OCI-LY1 (cell line): ENCODE data around the gene LMBRD2.

Source experiments
- H2AFZ ChIP-seq: fragments of 200-600 bp; sonication (generic), shearing (Covaris generic); 2 replicates; pipeline ENCODE4 v1.6.0; 2014; ENCODE audit warnings: antibody characterized with exemption, mild to moderate bottlenecking, low read length
- H3F3A ChIP-seq: fragments of 200-600 bp; sonication (generic), shearing (Covaris generic); 2 replicates; pipeline ENCODE4 v1.6.0; 2014; ENCODE audit warnings: mild to moderate bottlenecking, antibody characterized with exemption, low read length, moderate library complexity; ENCODE audit not compliant: insufficient read depth
- H3K27ac ChIP-seq: fragments of 200-600 bp; sonication (generic); 2 replicates; pipeline ENCODE4 v1.5.1; 2014; ENCODE audit warnings: low read length, mixed run types, mild to moderate bottlenecking, low read depth; ENCODE audit not compliant: poor library complexity, severe bottlenecking
- H3K27me3 ChIP-seq: fragments of 200-600 bp; sonication (generic); 2 replicates; pipeline ENCODE4 v1.6.0; 2014; ENCODE audit warnings: antibody characterized with exemption, mild to moderate bottlenecking, low read length, moderate library complexity; ENCODE audit not compliant: insufficient read depth
- H3K36me3 ChIP-seq: fragments of 200-600 bp; sonication (generic); 2 replicates; pipeline ENCODE4 v1.6.1; 2014; ENCODE audit warnings: mild to moderate bottlenecking, antibody characterized with exemption, low read length, moderate library complexity, mixed read lengths; ENCODE audit not compliant: insufficient read depth
- H3K4me1 ChIP-seq: fragments of 200-600 bp; sonication (generic); 2 replicates; pipeline ENCODE4 v1.5.1; 2014; ENCODE audit warnings: mild to moderate bottlenecking, low read length, moderate library complexity; ENCODE audit not compliant: insufficient read depth, severe bottlenecking
- H3K4me2 ChIP-seq: fragments of 200-600 bp; sonication (generic), shearing (Covaris generic); 2 replicates; pipeline ENCODE4 v1.6.1; 2014; ENCODE audit warnings: low read length
- H3K4me3 ChIP-seq: fragments of 200-600 bp; sonication (generic); 2 replicates; pipeline ENCODE4 v1.5.1; 2014; ENCODE audit warnings: low read length, low read depth, mild to moderate bottlenecking, mixed read lengths; ENCODE audit not compliant: poor library complexity, severe bottlenecking
- H3K79me2 ChIP-seq: fragments of 200-600 bp; shearing (Covaris generic); 2 replicates; pipeline ENCODE4 v1.6.1; 2016; ENCODE audit warnings: mixed run types, low read length, mixed read lengths; ENCODE audit not compliant: insufficient read depth
- H3K9ac ChIP-seq: fragments of 200-600 bp; sonication (generic), shearing (Covaris generic); 2 replicates; pipeline ENCODE4 v1.6.1; 2014; ENCODE audit warnings: mild to moderate bottlenecking, low read length, mixed read lengths
- H3K9me2 ChIP-seq: fragments of 200-600 bp; sonication (generic), shearing (Covaris generic); 2 replicates; pipeline ENCODE4 v1.6.1; 2014; ENCODE audit warnings: low read depth, mild to moderate bottlenecking, low read length, mixed read lengths
- H3K9me3 ChIP-seq: fragments of 200-600 bp; shearing (Covaris generic); 2 replicates; pipeline ENCODE4 v1.6.1; 2014; ENCODE audit warnings: low read length, mixed read lengths
- H4K20me1 ChIP-seq: fragments of 200-600 bp; sonication (generic), shearing (Covaris generic); 2 replicates; pipeline ENCODE4 v1.6.0; 2016; ENCODE audit warnings: mild to moderate bottlenecking, low read length; ENCODE audit not compliant: insufficient read depth
- EZH2 ChIP-seq: fragments of 200-600 bp; sonication (generic), shearing (Covaris generic); IDR thresholded peaks from 2 replicates; pipeline ENCODE4 v1.8.0; 2017; ENCODE audit warnings: borderline replicate concordance, mixed run types, mild to moderate bottlenecking, antibody characterized with exemption, low read length, moderate library complexity, mixed read lengths
- TF ChIP-seq, protein P1 (sequence below): fragments of 200-600 bp; sonication (generic), shearing (Covaris generic); IDR thresholded peaks from 2 replicates; pipeline ENCODE4 v1.5.1; 2017; ENCODE audit warnings: mild to moderate bottlenecking, antibody characterized with exemption, low read length, moderate library complexity, mixed read lengths

Gene LMBRD2

DNA sequence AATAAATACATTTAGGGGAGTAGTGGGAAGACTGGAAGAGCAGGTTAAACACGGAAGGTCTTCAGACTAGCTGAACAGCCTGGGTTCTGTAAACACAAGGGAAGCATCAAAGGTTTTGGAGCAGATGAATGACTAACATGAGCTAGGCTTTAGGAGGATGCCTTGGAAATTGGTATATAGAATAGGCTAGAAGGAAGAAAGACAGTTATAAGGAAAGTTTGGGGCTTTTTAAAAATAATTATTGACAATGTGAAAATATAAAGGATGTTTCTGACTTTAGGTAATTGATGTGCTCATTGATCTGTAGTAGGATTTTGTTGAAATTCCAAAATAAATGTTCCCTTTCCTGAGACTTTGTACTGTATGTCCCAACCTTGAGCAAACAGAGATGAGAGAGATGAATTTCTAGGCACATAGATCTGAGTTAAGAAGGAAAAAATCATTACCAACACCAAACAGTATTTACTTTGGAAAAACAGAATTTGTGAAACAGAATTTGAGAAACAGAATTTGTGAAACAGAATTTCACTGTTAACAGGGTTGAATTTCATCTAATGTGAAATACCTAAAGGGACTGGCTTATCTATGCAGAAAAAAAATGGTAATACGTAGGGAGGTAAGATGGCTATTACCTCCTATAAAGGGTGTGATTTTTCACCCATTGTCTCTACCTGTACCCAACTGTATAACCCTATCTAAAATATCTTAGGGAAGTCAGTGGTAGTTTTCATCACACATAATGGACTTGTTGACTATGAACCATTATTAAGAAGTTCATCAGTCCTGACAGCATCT, 29.1 kb upstream of the LMBRD2 start:
- peaks cover 78% of the 10 kb centered on the region for H3K36me3 ChIP-seq
- no peaks in the 10 kb centered on the region for H3F3A ChIP-seq
- TF ChIP-seq EZH2: no peak
- TF ChIP-seq, protein P1, sequence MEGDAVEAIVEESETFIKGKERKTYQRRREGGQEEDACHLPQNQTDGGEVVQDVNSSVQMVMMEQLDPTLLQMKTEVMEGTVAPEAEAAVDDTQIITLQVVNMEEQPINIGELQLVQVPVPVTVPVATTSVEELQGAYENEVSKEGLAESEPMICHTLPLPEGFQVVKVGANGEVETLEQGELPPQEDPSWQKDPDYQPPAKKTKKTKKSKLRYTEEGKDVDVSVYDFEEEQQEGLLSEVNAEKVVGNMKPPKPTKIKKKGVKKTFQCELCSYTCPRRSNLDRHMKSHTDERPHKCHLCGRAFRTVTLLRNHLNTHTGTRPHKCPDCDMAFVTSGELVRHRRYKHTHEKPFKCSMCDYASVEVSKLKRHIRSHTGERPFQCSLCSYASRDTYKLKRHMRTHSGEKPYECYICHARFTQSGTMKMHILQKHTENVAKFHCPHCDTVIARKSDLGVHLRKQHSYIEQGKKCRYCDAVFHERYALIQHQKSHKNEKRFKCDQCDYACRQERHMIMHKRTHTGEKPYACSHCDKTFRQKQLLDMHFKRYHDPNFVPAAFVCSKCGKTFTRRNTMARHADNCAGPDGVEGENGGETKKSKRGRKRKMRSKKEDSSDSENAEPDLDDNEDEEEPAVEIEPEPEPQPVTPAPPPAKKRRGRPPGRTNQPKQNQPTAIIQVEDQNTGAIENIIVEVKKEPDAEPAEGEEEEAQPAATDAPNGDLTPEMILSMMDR: no peak
- no peaks in the 10 kb centered on the region for H3K9me2 ChIP-seq
- H3K9me3 ChIP-seq: no peaks in the 10 kb centered on the region
- no peak overlapping the region for H3K4me3 ChIP-seq
- H3K4me2 ChIP-seq: no peak overlapping the region
- H4K20me1 ChIP-seq: no peaks in the 10 kb centered on the region
- no peaks in the 10 kb centered on the region for H3K79me2 ChIP-seq
- H3K27ac ChIP-seq: no peak overlapping the region
- no peaks in the 10 kb centered on the region for H3K27me3 ChIP-seq
- H2AFZ ChIP-seq: no peak overlapping the region
- H3K4me1 ChIP-seq: no peaks in the 10 kb centered on the region
- no peak overlapping the region for H3K9ac ChIP-seq

DNA sequence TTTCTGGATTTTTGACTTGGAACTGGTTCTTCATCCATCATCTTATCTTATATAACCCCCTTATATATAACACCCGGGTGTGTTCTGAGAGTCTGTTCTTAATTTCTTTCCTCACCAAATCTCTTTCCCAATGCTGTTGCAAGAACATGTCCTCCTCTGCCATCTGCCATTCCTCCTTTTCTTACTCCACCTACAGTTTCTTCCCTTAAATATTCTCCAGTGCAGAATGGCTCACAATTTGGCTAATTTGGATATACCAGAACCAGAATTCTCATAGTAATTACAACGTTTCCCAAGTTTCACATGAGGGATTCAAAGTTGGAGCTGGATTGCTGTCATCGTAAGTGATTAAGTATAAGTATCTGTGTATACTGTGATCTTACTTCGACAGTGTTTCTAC, 28.3 kb upstream of the LMBRD2 start:
- H4K20me1 ChIP-seq: no peaks in the 10 kb centered on the region
- H3F3A ChIP-seq: no peaks in the 10 kb centered on the region
- H3K9me2 ChIP-seq: no peaks in the 10 kb centered on the region
- H3K4me1 ChIP-seq: no peaks in the 10 kb centered on the region
- H2AFZ ChIP-seq: no peak overlapping the region
- H3K27me3 ChIP-seq: no peaks in the 10 kb centered on the region
- H3K4me2 ChIP-seq: no peak overlapping the region
- no peaks in the 10 kb centered on the region for H3K79me2 ChIP-seq
- H3K9ac ChIP-seq: no peak overlapping the region
- TF ChIP-seq, protein P1: no peak
- TF ChIP-seq EZH2: no peak
- no peak overlapping the region for H3K27ac ChIP-seq
- H3K36me3 ChIP-seq: peaks cover 86% of the 10 kb centered on the region
- no peaks in the 10 kb centered on the region for H3K9me3 ChIP-seq
- H3K4me3 ChIP-seq: no peak overlapping the region

DNA sequence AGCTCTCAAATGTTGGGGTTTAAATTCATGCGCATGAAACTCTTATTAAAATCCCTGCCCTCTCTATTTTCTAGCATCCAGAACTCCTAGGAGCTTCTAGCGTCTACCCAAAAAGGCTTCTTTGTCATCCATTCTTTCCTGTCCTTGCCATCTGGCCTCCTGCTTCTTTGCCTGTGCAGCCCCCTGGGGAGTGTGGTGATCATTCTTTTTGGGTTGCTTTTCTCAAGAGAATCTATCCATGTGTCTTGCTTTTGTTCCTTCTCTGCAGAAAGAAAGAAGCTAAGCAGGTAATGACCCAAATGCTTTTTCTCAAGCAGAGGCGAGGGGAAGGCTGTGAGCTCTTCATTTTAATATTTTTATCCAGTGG, 26.8 kb upstream of the LMBRD2 start:
- H3K4me3 ChIP-seq: no peak overlapping the region
- no peak overlapping the region for H2AFZ ChIP-seq
- H3F3A ChIP-seq: no peaks in the 10 kb centered on the region
- H3K79me2 ChIP-seq: no peaks in the 10 kb centered on the region
- H3K27me3 ChIP-seq: no peaks in the 10 kb centered on the region
- H3K9me2 ChIP-seq: no peaks in the 10 kb centered on the region
- TF ChIP-seq, protein P1: no peak
- no peak for TF ChIP-seq EZH2
- no peak overlapping the region for H3K4me2 ChIP-seq
- H3K9ac ChIP-seq: no peak overlapping the region
- peaks cover 91% of the 10 kb centered on the region for H3K36me3 ChIP-seq
- H3K4me1 ChIP-seq: no peaks in the 10 kb centered on the region
- H3K9me3 ChIP-seq: no peaks in the 10 kb centered on the region
- no peaks in the 10 kb centered on the region for H4K20me1 ChIP-seq
- H3K27ac ChIP-seq: no peak overlapping the region
